ENCODE data around the gene CPNE7. TPM values are rescaled to one million over a fixed set of nuclear protein-coding genes. Genes with fewer than 3 reads are reported as not detected.

Gene CPNE7
- total and polyA plus RNA-seq, 8 donors: 0.92 to 6.2 (median 1.8) TPM; not detected in 1

DNA sequence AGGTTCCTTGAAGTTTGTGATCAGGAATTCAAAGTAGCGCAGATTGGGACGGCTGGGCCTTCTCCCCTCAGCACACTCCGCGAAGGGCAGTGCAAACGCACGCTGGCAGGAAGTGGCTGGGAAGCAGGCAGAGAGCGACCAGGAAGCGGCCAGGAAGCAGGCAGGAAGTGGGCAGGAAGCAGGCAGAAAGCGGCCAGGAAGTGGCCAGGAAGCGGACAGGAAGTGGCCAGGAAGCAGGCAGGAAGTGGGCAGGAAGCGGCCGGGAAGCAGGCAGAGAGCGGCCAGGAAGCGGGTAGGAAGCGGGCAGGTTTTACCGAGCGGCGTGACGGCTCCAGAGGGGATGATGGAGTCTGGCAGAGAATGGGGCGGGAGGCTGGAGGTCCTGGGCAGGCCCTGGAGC, 41.1 kb downstream of the CPNE7 start:
- WGBS, 5 donors: 68 to 81% (median 77%) methylated on average over 20 of the region's 20 CpGs
- Histone ChIP-seq H3K27ac (peak overlapping the region in 1 of 5 donors; percentile 20), H3K4me1 (peaks cover 0 to 5% (median 1%) of the 10 kb centered on the region in 4 donors), H3K9me3 (no peaks in the 10 kb centered on the region), H3K4me3 (no peak overlapping the region), H3K36me3 (no peaks in the 10 kb centered on the region), H3K27me3 (peaks cover 0 to 86% (median 15%) of the 10 kb centered on the region in 3 donors)
- DNase-seq: no peak
- TF ChIP-seq POLR2AphosphoS5 (IDR thresholded peaks at IDR 0.05) (no peak), EP300 (IDR thresholded peaks at IDR 0.05) (no peak), POLR2A (IDR thresholded peaks at IDR 0.05) (no peak)
- TF ChIP-seq, protein P1, sequence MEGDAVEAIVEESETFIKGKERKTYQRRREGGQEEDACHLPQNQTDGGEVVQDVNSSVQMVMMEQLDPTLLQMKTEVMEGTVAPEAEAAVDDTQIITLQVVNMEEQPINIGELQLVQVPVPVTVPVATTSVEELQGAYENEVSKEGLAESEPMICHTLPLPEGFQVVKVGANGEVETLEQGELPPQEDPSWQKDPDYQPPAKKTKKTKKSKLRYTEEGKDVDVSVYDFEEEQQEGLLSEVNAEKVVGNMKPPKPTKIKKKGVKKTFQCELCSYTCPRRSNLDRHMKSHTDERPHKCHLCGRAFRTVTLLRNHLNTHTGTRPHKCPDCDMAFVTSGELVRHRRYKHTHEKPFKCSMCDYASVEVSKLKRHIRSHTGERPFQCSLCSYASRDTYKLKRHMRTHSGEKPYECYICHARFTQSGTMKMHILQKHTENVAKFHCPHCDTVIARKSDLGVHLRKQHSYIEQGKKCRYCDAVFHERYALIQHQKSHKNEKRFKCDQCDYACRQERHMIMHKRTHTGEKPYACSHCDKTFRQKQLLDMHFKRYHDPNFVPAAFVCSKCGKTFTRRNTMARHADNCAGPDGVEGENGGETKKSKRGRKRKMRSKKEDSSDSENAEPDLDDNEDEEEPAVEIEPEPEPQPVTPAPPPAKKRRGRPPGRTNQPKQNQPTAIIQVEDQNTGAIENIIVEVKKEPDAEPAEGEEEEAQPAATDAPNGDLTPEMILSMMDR (IDR thresholded peaks at IDR 0.05): no peak
- intact Hi-C loops (cut with DNase I; ENCODE audit: low total_unique reads): no loop called here

DNA sequence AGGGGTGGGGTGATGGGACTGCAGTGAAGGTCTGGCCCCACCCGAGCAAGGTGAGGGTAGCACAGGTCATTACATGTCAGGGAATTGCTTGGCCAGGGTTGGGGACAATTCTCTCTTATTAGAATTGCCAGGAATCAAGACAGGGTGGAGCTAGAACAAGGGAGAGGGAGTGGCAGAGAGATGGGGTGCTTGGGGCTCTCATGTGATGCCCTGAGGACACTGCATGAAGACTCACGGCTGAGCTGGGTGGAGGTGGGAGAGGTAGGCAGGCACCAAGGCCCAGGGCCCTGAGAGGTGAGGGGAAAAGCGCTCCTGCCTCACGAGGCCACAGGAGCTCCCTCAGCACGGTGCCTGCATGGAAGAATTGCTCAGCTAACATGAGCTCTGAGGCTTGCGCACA, 41.5 kb downstream of the CPNE7 start:
- WGBS, 5 donors: 58 to 63% (median 61%) methylated on average over 5 to 6 of the region's 6 CpGs
- TF ChIP-seq POLR2AphosphoS5 (IDR thresholded peaks at IDR 0.05) (no peak), POLR2A (IDR thresholded peaks at IDR 0.05) (no peak), EP300 (IDR thresholded peaks at IDR 0.05) (no peak)
- TF ChIP-seq, protein P1 (IDR thresholded peaks at IDR 0.05): no peak
- no peaks in the 10 kb centered on the region for H3K9me3 ChIP-seq
- no peaks in the 10 kb centered on the region for H3K36me3 ChIP-seq
- intact Hi-C loops (cut with DNase I; ENCODE audit: low total_unique reads): no loop called here
- no peak for DNase-seq
- H3K4me1 ChIP-seq: peaks cover 0 to 5% (median 1%) of the 10 kb centered on the region in 4 donors
- H3K27me3 ChIP-seq: peaks cover 0 to 86% (median 15%) of the 10 kb centered on the region in 3 donors
- peak overlapping the region in 1 of 5 donors; percentile 20 for H3K27ac ChIP-seq
- no peak overlapping the region for H3K4me3 ChIP-seq

DNA sequence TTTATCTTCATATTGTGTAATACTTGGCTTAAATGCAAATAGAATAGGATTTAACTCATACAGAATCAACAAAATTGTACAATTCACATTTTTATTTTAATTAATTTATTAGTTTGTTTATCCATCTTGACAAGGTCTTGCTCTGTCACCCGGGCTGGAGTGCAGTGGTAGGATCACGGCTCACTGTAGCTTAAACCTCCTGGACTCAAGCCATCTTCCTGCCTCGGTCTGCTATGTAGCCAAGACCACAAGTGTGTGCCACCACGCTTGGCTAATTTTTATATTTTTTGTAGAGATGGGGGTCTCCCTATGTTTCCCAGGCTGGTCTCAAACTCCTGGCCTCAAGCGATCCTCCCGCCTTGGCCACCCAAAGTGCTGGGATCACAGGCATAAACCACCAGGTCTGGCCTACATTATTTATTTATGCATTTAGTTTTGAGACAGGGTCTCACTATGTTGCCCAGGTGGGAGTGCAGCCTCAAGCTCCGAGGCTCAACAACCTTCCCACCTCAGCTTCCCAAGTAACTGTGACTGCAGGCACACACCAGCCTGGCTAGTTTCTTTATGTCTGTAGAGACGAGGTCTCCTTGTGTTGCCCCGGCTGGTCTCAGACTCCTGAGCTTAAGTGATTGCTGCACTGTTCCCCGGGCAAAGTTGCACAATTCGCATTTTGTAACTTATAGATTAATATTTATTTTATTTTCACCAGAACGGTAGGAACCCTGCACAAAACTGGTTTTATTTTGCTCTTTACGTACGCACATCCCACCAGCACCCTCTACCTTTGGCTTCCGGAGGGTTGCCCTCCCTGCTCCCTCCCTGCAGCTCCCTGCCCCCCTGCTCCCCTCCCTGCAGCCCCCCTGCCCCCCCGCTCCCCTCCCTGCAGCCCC, 42.8 kb downstream of the CPNE7 start:
- intact Hi-C loops (cut with DNase I; ENCODE audit: low total_unique reads): no loop called here
- TF ChIP-seq POLR2A (IDR thresholded peaks at IDR 0.05): no peak
- TF ChIP-seq, protein P1 (IDR thresholded peaks at IDR 0.05): no peak
- TF ChIP-seq POLR2AphosphoS5 (IDR thresholded peaks at IDR 0.05): no peak
- Histone ChIP-seq H3K4me3 (no peak overlapping the region), H3K27ac (no peak overlapping the region), H3K9me3 (no peaks in the 10 kb centered on the region), H3K27me3 (peaks cover 0 to 84% (median 15%) of the 10 kb centered on the region in 3 donors), H3K4me1 (peaks cover 0 to 5% (median 1%) of the 10 kb centered on the region in 4 donors), H3K36me3 (no peaks in the 10 kb centered on the region)
- DNase-seq: no peak
- 49 to 58% (median 53%) methylated on average over 15 to 16 of the region's 16 CpGs for WGBS, 5 donors

DNA sequence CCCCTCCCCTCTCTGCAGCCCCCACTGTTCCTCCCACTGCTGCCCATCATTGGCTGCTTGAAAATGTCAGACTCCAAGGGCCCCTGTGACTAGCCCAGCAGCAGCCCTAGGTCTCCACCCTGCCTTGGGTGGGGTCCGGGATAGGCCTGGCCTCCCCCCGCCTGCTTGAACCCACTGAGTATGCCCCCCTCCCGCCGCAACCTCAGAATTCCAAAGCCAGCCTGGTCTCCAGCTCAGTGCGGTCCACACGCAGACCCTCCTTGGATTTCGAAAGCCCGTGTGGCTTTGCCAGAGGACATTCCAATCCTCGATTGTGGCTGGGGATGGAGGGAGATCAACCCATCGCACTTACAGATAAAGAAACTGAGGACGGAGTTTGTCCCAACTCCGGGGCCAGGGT, 44.3 kb downstream of the CPNE7 start:
- Histone ChIP-seq H3K4me3 (no peak overlapping the region), H3K9me3 (no peaks in the 10 kb centered on the region), H3K27me3 (peaks cover 0 to 84% (median 13%) of the 10 kb centered on the region in 3 donors), H3K27ac (no peak overlapping the region), H3K4me1 (peaks cover 0 to 5% (median 1%) of the 10 kb centered on the region in 4 donors), H3K36me3 (no peaks in the 10 kb centered on the region)
- no peak for TF ChIP-seq POLR2AphosphoS5 (IDR thresholded peaks at IDR 0.05)
- TF ChIP-seq EP300 (IDR thresholded peaks at IDR 0.05): no peak
- TF ChIP-seq POLR2A (IDR thresholded peaks at IDR 0.05): no peak
- TF ChIP-seq, protein P1 (IDR thresholded peaks at IDR 0.05): no peak
- intact Hi-C loops (cut with DNase I; ENCODE audit: low total_unique reads): no loop called here
- 42 to 64% (median 46%) methylated on average over 8 to 12 of the region's 12 CpGs for WGBS, 5 donors
- DNase-seq: no peak
